Retinal pigment epithelial cell (primary cell): ENCODE results near the gene LMF1.
"Not testable (repeated sequence)": the region's sequence is repeated elsewhere in the genome, so short reads cannot be mapped to it uniquely, and the experiment has no call there.

ENCODE experiments used
- DNase-seq: peaks from one replicate; pipeline ENCODE4 v3.0.0-alpha.2; 2010; ENCODE audit warnings: low read depth
- H3K4me3 ChIP-seq: 2 replicates; pipeline ENCODE4 v1.5.1; 2011; ENCODE audit warnings: mild to moderate bottlenecking, low read length, control low read depth, moderate library complexity
- TF ChIP-seq, protein P1 (sequence below): conservative IDR thresholded peaks from 2 replicates; pipeline ENCODE4 v1.5.1; 2011; ENCODE audit warnings: low read depth, low read length, control low read depth, inconsistent platforms

LMF1 gene

DNA sequence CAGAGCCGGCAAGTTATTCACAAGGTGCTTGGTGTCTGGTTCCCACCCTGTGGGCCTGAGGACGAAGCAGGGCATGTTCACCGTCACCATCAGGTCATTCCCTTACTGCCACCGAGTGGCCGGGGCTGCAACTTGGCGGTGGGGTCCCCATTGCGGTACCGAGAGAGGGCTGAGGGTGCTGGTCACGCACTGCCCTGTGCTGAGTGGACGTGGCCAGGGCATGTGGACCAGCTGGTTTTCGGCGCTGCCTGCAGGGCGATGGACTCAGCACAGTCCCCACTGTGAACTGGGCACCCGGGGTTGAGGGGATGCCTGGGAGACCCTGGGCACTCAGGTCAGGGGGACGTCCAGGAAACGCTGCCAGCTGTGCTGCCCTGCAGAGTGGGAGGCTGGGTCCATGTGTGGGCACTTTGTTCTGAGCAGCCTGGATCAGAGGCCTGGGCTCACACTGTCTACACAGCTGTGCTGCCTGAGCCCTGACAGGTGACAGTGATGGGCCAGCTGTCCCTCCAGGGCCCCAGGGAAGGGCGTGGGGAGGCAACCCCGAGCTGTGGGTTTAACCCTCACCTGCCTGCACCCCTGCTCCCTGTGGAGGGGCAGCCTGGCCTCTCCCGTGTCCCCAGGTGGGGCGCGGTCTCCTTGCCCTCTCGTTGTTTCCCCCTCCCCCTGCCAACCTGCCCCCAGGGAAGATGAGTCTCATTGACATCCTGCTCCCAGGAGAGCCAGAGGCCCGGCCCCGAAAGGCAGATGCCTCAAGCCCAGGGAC is 131.0 kb downstream of the LMF1 start:
- DNase-seq: no peak
- TF ChIP-seq, protein P1, sequence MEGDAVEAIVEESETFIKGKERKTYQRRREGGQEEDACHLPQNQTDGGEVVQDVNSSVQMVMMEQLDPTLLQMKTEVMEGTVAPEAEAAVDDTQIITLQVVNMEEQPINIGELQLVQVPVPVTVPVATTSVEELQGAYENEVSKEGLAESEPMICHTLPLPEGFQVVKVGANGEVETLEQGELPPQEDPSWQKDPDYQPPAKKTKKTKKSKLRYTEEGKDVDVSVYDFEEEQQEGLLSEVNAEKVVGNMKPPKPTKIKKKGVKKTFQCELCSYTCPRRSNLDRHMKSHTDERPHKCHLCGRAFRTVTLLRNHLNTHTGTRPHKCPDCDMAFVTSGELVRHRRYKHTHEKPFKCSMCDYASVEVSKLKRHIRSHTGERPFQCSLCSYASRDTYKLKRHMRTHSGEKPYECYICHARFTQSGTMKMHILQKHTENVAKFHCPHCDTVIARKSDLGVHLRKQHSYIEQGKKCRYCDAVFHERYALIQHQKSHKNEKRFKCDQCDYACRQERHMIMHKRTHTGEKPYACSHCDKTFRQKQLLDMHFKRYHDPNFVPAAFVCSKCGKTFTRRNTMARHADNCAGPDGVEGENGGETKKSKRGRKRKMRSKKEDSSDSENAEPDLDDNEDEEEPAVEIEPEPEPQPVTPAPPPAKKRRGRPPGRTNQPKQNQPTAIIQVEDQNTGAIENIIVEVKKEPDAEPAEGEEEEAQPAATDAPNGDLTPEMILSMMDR: no peak
- H3K4me3 ChIP-seq: no peak overlapping the region

DNA sequence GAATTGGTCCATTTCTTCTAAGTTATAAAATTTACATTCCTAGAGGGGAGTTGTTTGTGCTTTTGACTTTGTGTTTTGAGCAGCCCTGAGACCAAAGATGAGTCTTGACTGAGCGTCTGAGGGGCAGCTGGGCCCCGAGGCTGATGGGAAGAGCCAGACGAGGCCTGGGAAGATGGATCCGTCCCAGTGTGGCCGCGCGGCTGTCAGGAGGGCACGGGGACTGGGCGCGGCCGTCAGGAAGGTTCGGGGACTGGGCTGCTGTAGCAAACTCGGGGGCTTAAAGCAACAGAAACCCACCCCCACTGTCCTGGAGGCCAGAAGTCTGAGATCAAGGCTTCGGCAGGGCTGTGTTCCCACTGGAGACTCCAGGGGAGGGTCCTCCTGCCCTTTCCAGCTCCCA is 132.0 kb downstream of the LMF1 start:
- H3K4me3 ChIP-seq: no peak overlapping the region
- TF ChIP-seq, protein P1: no peak
- DNase-seq: no peak

DNA sequence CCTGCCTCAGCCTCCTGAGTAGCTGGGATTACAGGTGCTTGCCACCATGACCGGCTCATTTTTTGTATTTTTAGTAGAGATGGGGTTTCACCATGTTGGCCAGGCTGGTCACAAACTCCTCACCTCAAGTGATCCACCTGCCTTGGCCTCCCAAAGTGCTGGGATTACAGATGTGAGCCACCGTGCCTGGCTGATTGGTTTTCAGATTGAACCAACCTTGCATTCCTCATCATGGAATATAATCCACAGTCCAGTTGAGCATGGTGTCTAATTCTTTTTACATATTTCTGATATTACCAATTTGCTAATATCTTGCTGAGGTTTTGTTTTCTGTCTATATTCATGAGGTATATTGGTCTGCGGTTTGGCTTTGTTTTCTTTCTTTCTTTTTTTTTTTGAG is 134.0 kb downstream of the LMF1 start:
- DNase-seq, H3K4me3 ChIP-seq: not testable (repeated sequence)

DNA sequence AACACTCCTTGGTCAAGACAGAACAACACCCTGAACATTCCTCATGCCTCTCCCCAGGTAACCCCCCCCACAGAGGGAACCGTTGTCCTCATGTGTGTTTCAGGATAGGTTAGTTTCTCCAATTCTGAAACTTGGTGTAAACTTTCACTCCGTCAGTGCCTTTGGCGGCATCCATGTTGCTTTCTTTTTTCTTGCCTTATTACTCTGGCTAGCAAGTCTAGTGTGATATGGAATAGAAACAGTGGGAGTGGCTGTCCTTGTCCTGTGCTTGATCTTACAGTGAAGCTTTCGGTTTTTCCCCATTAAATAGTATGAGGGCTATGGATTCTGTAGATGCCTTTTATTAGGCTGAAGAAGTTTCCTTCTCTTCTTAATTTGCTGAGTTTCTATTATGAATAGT is 134.6 kb downstream of the LMF1 start:
- no peak overlapping the region for H3K4me3 ChIP-seq
- DNase-seq: no peak
- TF ChIP-seq, protein P1: no peak

DNA sequence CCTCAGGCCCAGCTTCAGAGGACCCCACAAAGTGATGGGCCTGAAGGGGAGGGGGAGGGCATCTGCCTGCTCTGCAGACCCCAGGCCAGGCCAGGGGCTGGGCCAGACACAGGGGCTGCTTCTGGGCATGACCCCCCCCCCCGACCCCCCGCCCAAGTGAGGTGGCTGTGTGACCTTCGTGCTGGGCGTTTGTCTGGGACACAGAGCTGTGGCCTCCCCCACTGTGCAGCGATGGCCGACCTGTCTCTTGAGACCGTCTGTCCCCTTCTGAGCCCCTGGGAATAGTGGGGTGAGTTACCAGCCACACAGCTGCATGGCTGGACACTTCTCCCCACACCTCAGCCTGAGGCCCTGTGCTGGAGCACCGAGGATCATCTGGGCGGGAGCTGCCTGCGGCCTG is 135.4 kb downstream of the LMF1 start:
- no peak for DNase-seq
- TF ChIP-seq, protein P1: no peak
- H3K4me3 ChIP-seq: no peak overlapping the region

DNA sequence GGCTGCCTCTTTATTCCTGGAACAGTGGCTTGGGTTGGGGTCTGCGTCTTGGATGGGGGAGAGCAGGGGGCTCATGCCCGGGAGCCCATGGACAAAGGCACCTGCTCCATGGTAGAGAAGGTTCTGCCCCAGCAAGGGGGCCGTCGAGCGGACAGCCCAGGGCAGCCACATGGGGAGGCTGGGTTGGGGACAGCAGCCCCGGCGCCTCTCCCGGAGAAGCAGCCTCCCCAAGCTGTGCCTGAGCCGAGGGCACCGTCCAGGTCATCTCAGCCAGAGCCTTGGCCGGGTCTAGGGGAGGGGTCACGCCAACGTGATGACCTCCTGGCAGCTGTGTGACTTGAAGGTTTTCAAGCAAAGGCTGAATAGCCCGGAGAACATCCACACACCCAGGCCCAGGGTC is 137.4 kb downstream of the LMF1 start:
- no peak for DNase-seq
- TF ChIP-seq, protein P1: no peak
- H3K4me3 ChIP-seq: no peak overlapping the region

DNA sequence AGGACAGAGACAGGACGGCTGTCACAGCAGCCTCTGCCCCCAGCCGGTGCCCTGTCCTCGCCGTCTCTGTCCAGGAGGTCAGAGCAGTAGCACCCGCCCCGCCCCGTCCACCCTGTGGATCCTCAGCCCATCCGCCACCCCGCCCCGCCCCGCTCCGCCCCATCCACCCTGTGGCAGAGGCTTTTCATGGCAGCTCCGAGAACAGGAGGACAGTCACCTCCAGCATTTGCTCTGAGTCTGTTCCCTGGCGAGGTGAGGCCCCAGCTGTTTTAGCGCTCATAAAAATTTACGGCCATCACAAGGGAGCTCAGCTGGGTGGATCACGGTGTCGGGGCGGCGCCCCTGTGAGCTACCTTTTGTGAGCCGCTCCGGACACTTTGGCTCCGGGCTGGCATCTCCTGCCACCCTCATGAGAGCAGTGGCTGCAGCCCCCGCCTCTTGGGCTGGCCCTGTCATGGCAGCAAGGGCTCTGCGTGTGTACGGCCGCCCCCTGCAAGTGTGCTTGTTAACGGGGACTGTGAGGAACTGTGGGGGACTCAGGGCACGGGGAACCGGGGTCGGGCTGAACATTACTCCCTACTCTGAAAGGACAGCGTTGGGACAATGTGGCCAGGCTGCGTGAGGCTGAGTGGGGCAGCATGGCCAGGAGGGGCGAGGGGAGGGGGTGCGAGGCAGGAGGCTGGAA is 138.0 kb downstream of the LMF1 start:
- TF ChIP-seq, protein P1: no peak
- no peak overlapping the region for H3K4me3 ChIP-seq
- no peak for DNase-seq
